Measurements from ENCODE around the gene METAP2.

The METAP2 gene

DNA sequence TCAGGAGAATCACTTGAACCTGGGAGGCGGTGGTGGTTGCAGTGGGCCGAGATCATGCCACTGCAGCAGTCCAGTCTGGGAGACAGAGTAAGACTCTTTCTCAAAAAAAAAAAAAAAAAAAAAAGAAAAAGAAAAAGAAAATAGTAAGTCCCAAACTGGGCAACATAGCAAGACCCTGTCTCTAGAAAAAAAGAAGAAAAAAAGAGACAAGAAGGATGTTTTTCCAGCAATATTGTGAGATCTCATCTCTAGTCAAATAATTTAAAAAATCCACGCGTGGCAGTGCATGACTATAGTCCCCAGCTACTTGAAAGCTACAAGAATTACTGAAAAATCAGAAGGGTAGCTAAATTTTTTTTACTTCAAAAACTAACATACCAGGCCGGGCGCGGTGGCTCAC is 69.4 kb downstream of the METAP2 start:
- Histone ChIP-seq H3K27me3 (ENCODE audit: control insufficient read depth in 1 of 2, insufficient read depth in 1 of 2, low read length in 2 of 2) (peaks cover 0 to 14% of the 10 kb centered on the region in 2 experiments), H3K4me3 (ENCODE audit: insufficient read depth in 1 of 2, low read depth in 1 of 2, low read length in 2 of 2) (no peak overlapping the region), H3K14ac (ENCODE audit: low read length in 2 of 2) (no peak overlapping the region), H4K8ac (ENCODE audit: low read length) (no peak overlapping the region), H4K91ac (ENCODE audit: low read length) (no peak overlapping the region), H2AFZ (ENCODE audit: low read depth, low read length) (no peak overlapping the region), H3K4me2 (ENCODE audit: low read length, poor library complexity, severe bottlenecking) (no peak overlapping the region), H3K9me3 (ENCODE audit: control insufficient read depth, low read length) (no peaks in the 10 kb centered on the region), H3K9ac (ENCODE audit: low read length) (no peak overlapping the region), H2AK5ac (ENCODE audit: low read length, severe bottlenecking) (no peak overlapping the region), H3K18ac (ENCODE audit: low read depth in 1 of 2, low read length in 2 of 2) (no peak overlapping the region), H3K4ac (ENCODE audit: low read depth in 1 of 2, low read length in 2 of 2) (no peak overlapping the region), H2BK12ac (ENCODE audit: low read length in 2 of 2) (no peak overlapping the region), H2BK5ac (ENCODE audit: low read depth, low read length, poor library complexity, severe bottlenecking) (no peak overlapping the region), H3K4me1 (ENCODE audit: control insufficient read depth, insufficient read depth, low read depth, low read length) (peaks cover 5% of the 10 kb centered on the region), H2BK15ac (ENCODE audit: low read depth, poor library complexity, severe bottlenecking) (no peak overlapping the region), H3K27ac (ENCODE audit: low read length, poor library complexity, severe bottlenecking) (no peak overlapping the region), H2BK120ac (ENCODE audit: low read depth, low read length) (no peak overlapping the region), H3K79me1 (replicated peaks; ENCODE audit: low read length, poor library complexity, severe bottlenecking) (no peaks in the 10 kb centered on the region), H3K36me3 (ENCODE audit: control insufficient read depth in 1 of 2, insufficient read depth in 2 of 2, low read depth in 1 of 2, low read length in 2 of 2) (no peaks in the 10 kb centered on the region), H3K23ac (ENCODE audit: low read length in 2 of 2) (no peak overlapping the region)
- 96% methylated on average over 5 of the region's 7 CpGs for WGBS
- DNase-seq = no peak

DNA sequence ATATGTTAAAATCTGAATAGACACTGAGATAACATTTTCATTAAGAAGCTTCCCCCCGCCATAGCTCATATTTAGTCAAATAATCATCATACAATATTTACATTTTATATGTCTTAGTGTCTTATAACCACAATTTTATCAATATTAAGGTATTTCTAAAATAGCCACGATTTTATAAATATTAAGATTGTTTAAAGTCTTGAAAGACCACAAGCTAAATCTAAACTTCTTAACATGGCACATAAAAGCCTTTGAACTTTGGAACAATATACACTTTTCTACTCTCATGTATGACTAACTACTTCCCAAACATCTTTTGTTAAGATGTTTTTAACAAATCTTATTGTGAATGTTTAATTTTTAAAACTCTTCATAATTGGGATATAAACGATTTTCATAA is 70.8 kb downstream of the METAP2 start:
- Histone ChIP-seq H3K36me3 (ENCODE audit: control insufficient read depth in 1 of 2, insufficient read depth in 2 of 2, low read depth in 1 of 2, low read length in 2 of 2) (no peaks in the 10 kb centered on the region), H3K9ac (ENCODE audit: low read length) (no peak overlapping the region), H2BK15ac (ENCODE audit: low read depth, poor library complexity, severe bottlenecking) (no peak overlapping the region), H2AK5ac (ENCODE audit: low read length, severe bottlenecking) (no peak overlapping the region), H3K4me2 (ENCODE audit: low read length, poor library complexity, severe bottlenecking) (no peak overlapping the region), H2BK120ac (ENCODE audit: low read depth, low read length) (no peak overlapping the region), H3K23ac (ENCODE audit: low read length in 2 of 2) (no peak overlapping the region), H3K4me1 (ENCODE audit: control insufficient read depth, insufficient read depth, low read depth, low read length) (peaks cover 10% of the 10 kb centered on the region), H2BK12ac (ENCODE audit: low read length in 2 of 2) (no peak overlapping the region), H3K4ac (ENCODE audit: low read depth in 1 of 2, low read length in 2 of 2) (no peak overlapping the region), H3K27me3 (ENCODE audit: control insufficient read depth in 1 of 2, insufficient read depth in 1 of 2, low read length in 2 of 2) (peaks cover 7 to 20% of the 10 kb centered on the region in 2 experiments), H2AFZ (ENCODE audit: low read depth, low read length) (no peak overlapping the region), H4K8ac (ENCODE audit: low read length) (no peak overlapping the region), H4K91ac (ENCODE audit: low read length) (no peak overlapping the region), H3K79me1 (replicated peaks; ENCODE audit: low read length, poor library complexity, severe bottlenecking) (no peaks in the 10 kb centered on the region), H3K9me3 (ENCODE audit: control insufficient read depth, low read length) (no peaks in the 10 kb centered on the region), H3K14ac (ENCODE audit: low read length in 2 of 2) (no peak overlapping the region), H3K4me3 (ENCODE audit: insufficient read depth in 1 of 2, low read depth in 1 of 2, low read length in 2 of 2) (no peak overlapping the region), H3K27ac (ENCODE audit: low read length, poor library complexity, severe bottlenecking) (no peak overlapping the region), H3K18ac (ENCODE audit: low read depth in 1 of 2, low read length in 2 of 2) (no peak overlapping the region), H2BK5ac (ENCODE audit: low read depth, low read length, poor library complexity, severe bottlenecking) (no peak overlapping the region)
- no CpG with 5 or more reads among the region's 3 CpGs for WGBS
- no peak for DNase-seq

DNA sequence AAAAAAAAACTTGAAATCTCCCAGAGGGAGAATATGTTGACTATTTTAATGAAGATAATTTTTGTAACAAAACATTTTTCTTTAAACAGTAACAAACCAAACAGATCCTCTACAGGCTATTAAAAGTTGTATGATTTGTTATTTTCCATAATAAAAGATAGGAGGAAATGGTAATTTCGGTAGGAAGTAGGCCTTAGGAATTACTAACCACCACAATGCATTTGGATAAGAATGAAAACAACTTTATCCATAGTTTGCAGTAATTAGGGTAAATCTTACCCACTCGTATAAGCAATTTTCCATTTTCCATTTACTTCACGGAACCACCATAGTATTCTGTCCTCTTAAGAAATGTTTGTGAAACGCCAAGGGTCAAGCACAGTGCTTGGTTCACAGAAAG is 71.4 kb downstream of the METAP2 start:
- Histone ChIP-seq H2BK15ac (ENCODE audit: low read depth, poor library complexity, severe bottlenecking) (no peak overlapping the region), H2AK5ac (ENCODE audit: low read length, severe bottlenecking) (no peak overlapping the region), H3K18ac (ENCODE audit: low read depth in 1 of 2, low read length in 2 of 2) (no peak overlapping the region), H2BK120ac (ENCODE audit: low read depth, low read length) (no peak overlapping the region), H3K36me3 (ENCODE audit: control insufficient read depth in 1 of 2, insufficient read depth in 2 of 2, low read depth in 1 of 2, low read length in 2 of 2) (no peaks in the 10 kb centered on the region), H4K8ac (ENCODE audit: low read length) (no peak overlapping the region), H3K4me3 (ENCODE audit: insufficient read depth in 1 of 2, low read depth in 1 of 2, low read length in 2 of 2) (no peak overlapping the region), H2BK12ac (ENCODE audit: low read length in 2 of 2) (no peak overlapping the region), H3K27ac (ENCODE audit: low read length, poor library complexity, severe bottlenecking) (no peak overlapping the region), H2AFZ (ENCODE audit: low read depth, low read length) (no peak overlapping the region), H3K27me3 (ENCODE audit: control insufficient read depth in 1 of 2, insufficient read depth in 1 of 2, low read length in 2 of 2) (peaks cover 8 to 20% of the 10 kb centered on the region in 2 experiments), H3K9ac (ENCODE audit: low read length) (no peak overlapping the region), H3K9me3 (ENCODE audit: control insufficient read depth, low read length) (no peaks in the 10 kb centered on the region), H3K4ac (ENCODE audit: low read depth in 1 of 2, low read length in 2 of 2) (no peak overlapping the region), H3K79me1 (replicated peaks; ENCODE audit: low read length, poor library complexity, severe bottlenecking) (no peaks in the 10 kb centered on the region), H2BK5ac (ENCODE audit: low read depth, low read length, poor library complexity, severe bottlenecking) (no peak overlapping the region), H3K4me1 (ENCODE audit: control insufficient read depth, insufficient read depth, low read depth, low read length) (peaks cover 10% of the 10 kb centered on the region), H3K14ac (ENCODE audit: low read length in 2 of 2) (no peak overlapping the region), H3K4me2 (ENCODE audit: low read length, poor library complexity, severe bottlenecking) (no peak overlapping the region), H3K23ac (ENCODE audit: low read length in 2 of 2) (no peak overlapping the region), H4K91ac (ENCODE audit: low read length) (no peak overlapping the region)
- WGBS = 73% methylated on average over 3 of the region's 4 CpGs
- DNase-seq = no peak

GRCh38 chr12:95545731-95546490 is 72.0 kb downstream of the METAP2 start:
- H3K79me1 ChIP-seq (replicated peaks; ENCODE audit: low read length, poor library complexity, severe bottlenecking) = no peaks in the 10 kb centered on the region
- no peak for DNase-seq
- H2BK12ac ChIP-seq (ENCODE audit: low read length in 2 of 2) = no peak overlapping the region
- H3K27me3 ChIP-seq (ENCODE audit: control insufficient read depth in 1 of 2, insufficient read depth in 1 of 2, low read length in 2 of 2) = peaks cover 13 to 20% of the 10 kb centered on the region in 2 experiments
- H2BK120ac ChIP-seq (ENCODE audit: low read depth, low read length) = no peak overlapping the region
- H2BK5ac ChIP-seq (ENCODE audit: low read depth, low read length, poor library complexity, severe bottlenecking) = no peak overlapping the region
- H3K18ac ChIP-seq (ENCODE audit: low read depth in 1 of 2, low read length in 2 of 2) = no peak overlapping the region
- H3K23ac ChIP-seq (ENCODE audit: low read length in 2 of 2) = no peak overlapping the region
- H3K9ac ChIP-seq (ENCODE audit: low read length) = no peak overlapping the region
- no peak overlapping the region for H2BK15ac ChIP-seq (ENCODE audit: low read depth, poor library complexity, severe bottlenecking)
- no peak overlapping the region for H2AK5ac ChIP-seq (ENCODE audit: low read length, severe bottlenecking)
- no peak overlapping the region for H3K14ac ChIP-seq (ENCODE audit: low read length in 2 of 2)
- no peak overlapping the region for H2AFZ ChIP-seq (ENCODE audit: low read depth, low read length)
- no peaks in the 10 kb centered on the region for H3K9me3 ChIP-seq (ENCODE audit: control insufficient read depth, low read length)
- 43% methylated on average over 8 of the region's 8 CpGs for WGBS
- no peak overlapping the region for H4K91ac ChIP-seq (ENCODE audit: low read length)
- no peaks in the 10 kb centered on the region for H3K36me3 ChIP-seq (ENCODE audit: control insufficient read depth in 1 of 2, insufficient read depth in 2 of 2, low read depth in 1 of 2, low read length in 2 of 2)
- H4K8ac ChIP-seq (ENCODE audit: low read length) = no peak overlapping the region
- peaks cover 10% of the 10 kb centered on the region for H3K4me1 ChIP-seq (ENCODE audit: control insufficient read depth, insufficient read depth, low read depth, low read length)
- no peak overlapping the region for H3K4ac ChIP-seq (ENCODE audit: low read depth in 1 of 2, low read length in 2 of 2)
- no peak overlapping the region for H3K27ac ChIP-seq (ENCODE audit: low read length, poor library complexity, severe bottlenecking)
- H3K4me3 ChIP-seq (ENCODE audit: insufficient read depth in 1 of 2, low read depth in 1 of 2, low read length in 2 of 2) = no peak overlapping the region
- H3K4me2 ChIP-seq (ENCODE audit: low read length, poor library complexity, severe bottlenecking) = no peak overlapping the region
